Spleen (tissue), 11 donors: ENCODE data around the gene TARBP1. TPM values are rescaled to one million over a fixed set of nuclear protein-coding genes. Genes with fewer than 3 reads are reported as not detected.

ENCODE experiments used
- DNase-seq: peaks from one replicate; pipeline ENCODE4 v3.0.0-alpha.2; 2020
- H3K27ac ChIP-seq, 8 donors: fragments of 200-600 bp; sonication (generic) in 7 of 8; 1 replicate in 4 of 8; 2 replicates in 4 of 8; pipeline versions ENCODE4 v1.5.0 to v1.8.0; 2016 to 2021; ENCODE audit warnings: inconsistent platforms in 4 of 8, mild to moderate bottlenecking in 4 of 8, moderate library complexity in 1 of 8
- H3K27me3 ChIP-seq, 7 donors: fragments of 200-600 bp; sonication (generic) in 6 of 7; replicated peaks in 1 of 7; 1 replicate in 4 of 7; 2 replicates in 3 of 7; pipeline versions ENCODE4 v1.5.0 to v1.8.0; 2016 to 2021; ENCODE audit warnings: inconsistent platforms in 3 of 7, mild to moderate bottlenecking in 1 of 7
- H3K36me3 ChIP-seq, 6 donors: fragments of 200-600 bp; sonication (generic) in 5 of 6; 1 replicate in 4 of 6; 2 replicates in 2 of 6; pipeline versions ENCODE4 v1.5.0 to v1.8.0; 2016 to 2021; ENCODE audit warnings: inconsistent platforms in 2 of 6
- H3K4me1 ChIP-seq, 6 donors: fragments of 200-600 bp; sonication (generic) in 5 of 6; 1 replicate in 3 of 6; 2 replicates in 3 of 6; pipeline versions ENCODE4 v1.5.0 to v1.8.0; 2016 to 2021; ENCODE audit warnings: inconsistent platforms in 3 of 6
- H3K4me3 ChIP-seq, 8 donors: fragments of 200-600 bp; sonication (generic) in 7 of 8; 1 replicate in 4 of 8; 2 replicates in 4 of 8; pipeline versions ENCODE4 v1.5.0 to v1.8.0; 2016 to 2021; ENCODE audit warnings: inconsistent platforms in 4 of 8, mild to moderate bottlenecking in 4 of 8, moderate library complexity in 2 of 8
- H3K9me3 ChIP-seq, 8 donors: fragments of 200-600 bp; sonication (generic) in 7 of 8; 1 replicate in 4 of 8; 2 replicates in 4 of 8; pipeline versions ENCODE4 v1.5.0 to v1.8.0; 2016 to 2021; ENCODE audit warnings: inconsistent platforms in 4 of 8
- POLR2A ChIP-seq, 3 donors: fragments of 450-650 bp; IDR thresholded peaks; one replicate each; pipeline ENCODE4 v1.5.1; 2017; ENCODE audit warnings: antibody characterized with exemption in 3 of 3, mild to moderate bottlenecking in 1 of 3
- POLR2AphosphoS5 ChIP-seq, 3 donors: sonication (generic); formaldehyde crosslinking; IDR thresholded peaks; one replicate each; pipeline ENCODE4 v1.5.1; 2017; ENCODE audit warnings: antibody characterized with exemption in 3 of 3
- WGBS, 5 donors: extraction: QIAGEN DNeasy Blood & Tissue Kit in 3 of 5; methylation state at CpG; one replicate each; pipeline versions ENCODE4 v1.1.5 to v1.1.7; 2013 to 2018; 5-methylcytosine and 5-hydroxymethylcytosine counted together
- intact Hi-C: fragments of 100-400 bp; cut with DNase I; formaldehyde crosslinking; loops from one replicate; pipeline ENCODE4 v1.15.0; 2023; ENCODE audit warnings: low total_unique reads
- polyA plus RNA-seq, 3 donors: library from polyadenylated mRNA; stranded (reverse); fragments of 200-250 nt; gene quantifications; one replicate each; pipeline ENCODE4 v1.2.1, GENCODE V29; 2013
- total RNA-seq, 7 donors: library from RNA; depleted of rRNA in 3 of 7; stranded (reverse); fragments of >200 nt in 3 of 7; fragmentation: NEBNext Ultra II Directional in 4 of 7; extraction: Animal tissue kit (Norgen Biotek cat#: 25700) in 4 of 7; gene quantifications; one replicate each; pipeline versions ENCODE4 v1.1.0 to v1.2.1, GENCODE V29; 2016 to 2021
- TF ChIP-seq, protein P1 (sequence below), 11 experiments: fragments of 200-600 bp in 7 of 11; fragments of 450-650 bp in 4 of 11; sonication (generic) in 4 of 11; IDR thresholded peaks in 8 of 11; conservative IDR thresholded peaks in 3 of 11; 1 replicate in 7 of 11; 2 replicates in 4 of 11; pipeline versions ENCODE4 v1.4.0 to v1.8.0; 2016 to 2021; ENCODE audit warnings: antibody characterized with exemption in 11 of 11, inconsistent platforms in 4 of 11, mild to moderate bottlenecking in 1 of 11
- donor health status: healthy with polysubstance abuse.
- donor health status: DM: no; HTN: no; CAD: no; lungs with moderate emphysema.
- donor health status: DM: no; HTN: no; CAD: no.
- donor health status: Bipolar disorder and iron deficiency.
- donor health status: healthy.
- donor health status: DM: no; HTN: no; CAD: no.
- donor health status: DM: yes; HTN: yes; CAD: no.

Gene TARBP1
- total and polyA plus RNA-seq, 10 donors = 27.1 to 99.7 (median 40.3) TPM

DNA sequence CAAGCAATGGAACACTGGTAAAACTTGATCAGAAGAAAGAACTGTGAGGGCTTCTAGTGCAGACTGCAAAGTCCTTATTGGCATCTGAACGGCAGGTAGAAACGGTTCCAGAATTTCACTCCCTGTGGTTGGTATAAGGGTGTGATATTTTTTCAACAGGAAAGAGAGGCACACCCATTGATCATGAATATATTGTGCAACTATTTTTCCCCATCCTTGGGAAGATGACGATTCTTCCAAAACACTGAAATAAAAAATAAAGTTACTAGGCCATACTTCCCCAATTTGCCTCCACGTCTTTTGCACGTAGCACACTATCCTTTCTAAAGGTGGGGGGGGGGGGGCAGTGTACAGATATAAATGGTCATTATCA is 49.6 kb downstream of the TARBP1 start:
- Histone ChIP-seq H3K9me3 (no peaks in the 10 kb centered on the region), H3K27me3 (no peaks in the 10 kb centered on the region), H3K36me3 (peaks cover 0 to 99% (median 55%) of the 10 kb centered on the region in 6 donors), H3K27ac (no peak overlapping the region), H3K4me1 (no peaks in the 10 kb centered on the region), H3K4me3 (no peak overlapping the region)
- TF ChIP-seq POLR2A (IDR thresholded peaks at IDR 0.05) (no peak), POLR2AphosphoS5 (IDR thresholded peaks at IDR 0.05) (no peak)
- TF ChIP-seq, protein P1, sequence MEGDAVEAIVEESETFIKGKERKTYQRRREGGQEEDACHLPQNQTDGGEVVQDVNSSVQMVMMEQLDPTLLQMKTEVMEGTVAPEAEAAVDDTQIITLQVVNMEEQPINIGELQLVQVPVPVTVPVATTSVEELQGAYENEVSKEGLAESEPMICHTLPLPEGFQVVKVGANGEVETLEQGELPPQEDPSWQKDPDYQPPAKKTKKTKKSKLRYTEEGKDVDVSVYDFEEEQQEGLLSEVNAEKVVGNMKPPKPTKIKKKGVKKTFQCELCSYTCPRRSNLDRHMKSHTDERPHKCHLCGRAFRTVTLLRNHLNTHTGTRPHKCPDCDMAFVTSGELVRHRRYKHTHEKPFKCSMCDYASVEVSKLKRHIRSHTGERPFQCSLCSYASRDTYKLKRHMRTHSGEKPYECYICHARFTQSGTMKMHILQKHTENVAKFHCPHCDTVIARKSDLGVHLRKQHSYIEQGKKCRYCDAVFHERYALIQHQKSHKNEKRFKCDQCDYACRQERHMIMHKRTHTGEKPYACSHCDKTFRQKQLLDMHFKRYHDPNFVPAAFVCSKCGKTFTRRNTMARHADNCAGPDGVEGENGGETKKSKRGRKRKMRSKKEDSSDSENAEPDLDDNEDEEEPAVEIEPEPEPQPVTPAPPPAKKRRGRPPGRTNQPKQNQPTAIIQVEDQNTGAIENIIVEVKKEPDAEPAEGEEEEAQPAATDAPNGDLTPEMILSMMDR (IDR thresholded peaks at IDR 0.05 in 8 of 11, conservative IDR thresholded peaks at IDR 0.05 in 3 of 11) = no peak
- intact Hi-C loops = no loop called here
- no peak for DNase-seq
- WGBS, 5 donors = 64 to 80% (median 72%) methylated on average over 5 of the region's 5 CpGs

DNA sequence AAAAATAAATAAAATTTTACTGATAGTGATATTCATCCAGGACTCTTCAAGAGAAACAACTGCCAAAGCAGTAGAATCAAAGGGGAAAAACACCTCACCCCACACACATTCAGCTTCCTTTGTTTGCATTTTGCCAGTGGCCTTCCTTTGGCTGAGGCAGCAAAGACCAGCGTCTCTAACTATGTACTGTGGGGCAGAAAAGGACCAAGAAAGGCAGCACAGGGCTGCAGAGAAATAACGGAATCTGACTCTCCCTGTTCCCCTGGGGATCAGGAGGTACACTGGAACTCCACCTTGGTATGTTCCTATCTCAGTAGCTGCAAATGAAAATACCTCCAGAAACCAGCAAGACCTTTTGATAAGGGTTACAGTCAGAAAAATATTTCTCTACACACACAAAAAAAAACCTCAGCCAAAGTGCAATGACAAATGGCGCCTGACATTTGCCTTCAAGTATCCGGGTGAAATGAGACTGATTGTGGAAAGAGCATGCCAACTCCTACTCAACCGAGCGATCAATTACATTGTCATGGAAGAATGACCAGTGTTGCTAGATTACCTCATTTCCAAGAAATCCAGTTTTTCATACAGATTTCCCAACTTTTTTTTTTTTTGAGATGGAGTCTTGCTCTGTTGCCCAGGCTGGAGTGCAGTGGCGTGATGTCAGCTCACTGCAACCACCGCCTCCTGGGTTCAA is 50.9 kb downstream of the TARBP1 start:
- H3K9me3 ChIP-seq = no peaks in the 10 kb centered on the region
- 85 to 94% (median 93%) methylated on average over 8 of the region's 8 CpGs for WGBS, 5 donors
- no peaks in the 10 kb centered on the region for H3K4me1 ChIP-seq
- H3K4me3 ChIP-seq = no peak overlapping the region
- peaks cover 0 to 99% (median 52%) of the 10 kb centered on the region in 6 donors for H3K36me3 ChIP-seq
- H3K27ac ChIP-seq = no peak overlapping the region
- no peak for TF ChIP-seq POLR2A (IDR thresholded peaks at IDR 0.05)
- TF ChIP-seq, protein P1 (IDR thresholded peaks at IDR 0.05 in 8 of 11, conservative IDR thresholded peaks at IDR 0.05 in 3 of 11) = no peak
- TF ChIP-seq POLR2AphosphoS5 (IDR thresholded peaks at IDR 0.05) = no peak
- DNase-seq = no peak
- intact Hi-C loops = no loop called here
- H3K27me3 ChIP-seq = no peaks in the 10 kb centered on the region

DNA sequence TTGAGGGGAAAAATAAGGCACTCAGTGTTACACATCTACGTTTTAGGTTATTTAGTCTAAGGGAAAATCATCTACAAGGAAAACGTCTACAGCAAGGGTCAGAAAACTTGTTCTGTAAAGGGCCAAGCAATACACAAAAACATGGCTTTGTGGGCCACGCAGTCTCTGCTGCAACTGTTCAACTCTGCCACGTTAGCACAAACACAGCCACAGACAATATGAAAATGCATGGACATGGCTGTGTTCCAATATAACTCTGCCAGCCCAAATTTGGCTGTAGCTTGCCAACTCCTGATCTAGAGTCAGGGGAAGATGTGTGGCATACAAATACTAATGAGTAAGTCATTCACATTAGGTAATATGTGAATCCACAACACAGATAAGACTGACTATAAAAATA is 65.0 kb downstream of the TARBP1 start:
- no peak overlapping the region for H3K4me3 ChIP-seq
- DNase-seq = no peak
- H3K27me3 ChIP-seq = no peaks in the 10 kb centered on the region
- no peaks in the 10 kb centered on the region for H3K9me3 ChIP-seq
- H3K4me1 ChIP-seq = no peaks in the 10 kb centered on the region
- no peak for TF ChIP-seq POLR2AphosphoS5 (IDR thresholded peaks at IDR 0.05)
- TF ChIP-seq POLR2A (IDR thresholded peaks at IDR 0.05) = no peak
- no peak overlapping the region for H3K27ac ChIP-seq
- peaks cover 0 to 98% (median 37%) of the 10 kb centered on the region in 6 donors for H3K36me3 ChIP-seq
- intact Hi-C loops = no loop called here
- 85 to 94% (median 91%) methylated on average over 4 of the region's 4 CpGs for WGBS, 5 donors

DNA sequence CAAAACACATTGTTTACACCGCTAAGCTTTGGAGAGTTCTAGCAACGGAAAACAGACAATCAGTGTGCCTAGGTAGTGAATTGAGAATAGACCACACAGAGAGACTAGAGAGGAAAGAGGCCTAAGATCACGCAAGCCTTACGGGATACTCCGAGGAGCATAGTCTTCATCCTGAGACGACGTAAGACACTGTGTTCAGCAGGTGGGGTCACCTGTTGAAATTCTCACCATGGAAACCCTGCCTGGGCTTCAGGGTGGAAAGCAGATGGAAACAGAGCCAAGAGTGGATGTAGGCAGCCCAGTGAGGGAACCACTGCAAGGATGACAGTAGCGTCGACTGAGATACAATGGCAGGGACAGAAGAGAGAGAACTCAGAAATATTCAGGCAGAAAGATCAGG is 65.5 kb downstream of the TARBP1 start:
- H3K9me3 ChIP-seq = no peaks in the 10 kb centered on the region
- peaks cover 0 to 98% (median 35%) of the 10 kb centered on the region in 6 donors for H3K36me3 ChIP-seq
- no peak overlapping the region for H3K4me3 ChIP-seq
- WGBS, 5 donors = 95 to 97% (median 97%) methylated on average over 9 of the region's 9 CpGs
- no peak for DNase-seq
- H3K27me3 ChIP-seq = no peaks in the 10 kb centered on the region
- H3K4me1 ChIP-seq = no peaks in the 10 kb centered on the region
- TF ChIP-seq POLR2A (IDR thresholded peaks at IDR 0.05) (no peak), POLR2AphosphoS5 (IDR thresholded peaks at IDR 0.05) (no peak)
- TF ChIP-seq, protein P1 (IDR thresholded peaks at IDR 0.05 in 8 of 11, conservative IDR thresholded peaks at IDR 0.05 in 3 of 11) = no peak
- no peak overlapping the region for H3K27ac ChIP-seq
- intact Hi-C loops = no loop called here
